ENCODE measurements around the gene TGFBR3. TPM values are rescaled to one million over a fixed set of nuclear protein-coding genes. Genes with fewer than 3 reads are reported as not detected.

The TGFBR3 gene
- polyA plus RNA-seq, 4 donors, result 0.45 to 20.0 (median 5.1) TPM

- Histone ChIP-seq H3K4me1 (ENCODE audit: control insufficient read depth in 3 of 3, insufficient read depth in 2 of 3, low read depth in 1 of 3, low read length in 2 of 3) (peaks cover 0 to 4% (median 0%) of the 10 kb centered on the region in 3 donors), H3K36me3 (ENCODE audit: control insufficient read depth in 3 of 3, insufficient read depth in 2 of 3, low read depth in 1 of 3, low read length in 3 of 3) (no peaks in the 10 kb centered on the region), H3K4me3 (ENCODE audit: low read depth in 1 of 3, low read length in 3 of 3) (no peak overlapping the region), H3K27ac (ENCODE audit: low read depth in 1 of 3, low read length in 2 of 3) (peak overlapping the region in 1 of 3 donors; percentile 67), H3K9me3 (ENCODE audit: control insufficient read depth in 2 of 2, insufficient read depth in 1 of 2, low read depth in 1 of 2, low read length in 1 of 2) (peaks cover 0 to 6% of the 10 kb centered on the region in 2 donors), H3K27me3 (ENCODE audit: control insufficient read depth in 3 of 3, insufficient read depth in 3 of 3, low read length in 3 of 3) (no peaks in the 10 kb centered on the region)
- no peak for FAIRE-seq
- 87 to 95% (median 94%) methylated on average over 4 of the region's 4 CpGs for WGBS, 3 donors
- no peak for DNase-seq
Observed at GRCh38 chr1:91651243-91651642, 234.7 kb downstream of the TGFBR3 start.

DNA sequence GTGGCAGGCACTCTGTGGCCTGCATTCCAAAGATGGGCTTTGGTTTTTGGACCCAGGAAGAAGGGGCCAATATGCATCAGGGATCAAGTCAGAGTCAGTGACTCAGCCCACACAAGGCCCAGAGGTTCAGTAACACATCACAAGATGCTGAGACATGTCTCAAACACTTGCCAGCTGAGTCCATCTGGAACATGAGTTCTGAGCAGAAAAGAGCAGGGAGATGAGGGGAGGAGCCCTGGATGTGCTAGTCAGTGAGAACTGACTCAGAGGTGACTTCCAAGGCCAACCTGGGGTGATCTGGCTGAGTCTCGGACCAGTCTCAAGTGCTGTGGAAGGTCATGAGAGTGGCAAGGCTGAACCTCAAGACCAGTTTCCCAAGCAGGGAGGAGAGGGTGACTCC is 235.2 kb downstream of the TGFBR3 start:
- Histone ChIP-seq H3K9me3 (ENCODE audit: control insufficient read depth in 2 of 2, insufficient read depth in 1 of 2, low read depth in 1 of 2, low read length in 1 of 2) (peaks cover 0 to under 1% of the 10 kb centered on the region in 2 donors), H3K36me3 (ENCODE audit: control insufficient read depth in 3 of 3, insufficient read depth in 2 of 3, low read depth in 1 of 3, low read length in 3 of 3) (no peaks in the 10 kb centered on the region), H3K27ac (ENCODE audit: low read depth in 1 of 3, low read length in 2 of 3) (peak overlapping the region in 1 of 3 donors; percentile 80), H3K4me3 (ENCODE audit: low read depth in 1 of 3, low read length in 3 of 3) (no peak overlapping the region), H3K4me1 (ENCODE audit: control insufficient read depth in 3 of 3, insufficient read depth in 2 of 3, low read depth in 1 of 3, low read length in 2 of 3) (peaks cover 0 to 4% (median 0%) of the 10 kb centered on the region in 3 donors), H3K27me3 (ENCODE audit: control insufficient read depth in 3 of 3, insufficient read depth in 3 of 3, low read length in 3 of 3) (no peaks in the 10 kb centered on the region)
- FAIRE-seq (no peak), DNase-seq (peak; percentile 4 to 12)
- 74 to 100% (median 80%) methylated on average over 1 of the region's 1 CpG for WGBS, 3 donors

- Histone ChIP-seq H3K27me3 (ENCODE audit: control insufficient read depth in 3 of 3, insufficient read depth in 3 of 3, low read length in 3 of 3) (peaks cover 0 to under 1% (median 0%) of the 10 kb centered on the region in 3 donors), H3K36me3 (ENCODE audit: control insufficient read depth in 3 of 3, insufficient read depth in 2 of 3, low read depth in 1 of 3, low read length in 3 of 3) (no peaks in the 10 kb centered on the region), H3K4me3 (ENCODE audit: low read depth in 1 of 3, low read length in 3 of 3) (no peak overlapping the region), H3K27ac (ENCODE audit: low read depth in 1 of 3, low read length in 2 of 3) (no peak overlapping the region), H3K4me1 (ENCODE audit: control insufficient read depth in 3 of 3, insufficient read depth in 2 of 3, low read depth in 1 of 3, low read length in 2 of 3) (peaks cover 0 to 4% (median 0%) of the 10 kb centered on the region in 3 donors), H3K9me3 (ENCODE audit: control insufficient read depth in 2 of 2, insufficient read depth in 1 of 2, low read depth in 1 of 2, low read length in 1 of 2) (no peaks in the 10 kb centered on the region)
- 80 to 94% (median 87%) methylated on average over 2 of the region's 2 CpGs for WGBS, 3 donors
- DNase-seq (no peak), FAIRE-seq (no peak)
Observed at GRCh38 chr1:91647061-91647460, 238.9 kb downstream of the TGFBR3 start.

DNA sequence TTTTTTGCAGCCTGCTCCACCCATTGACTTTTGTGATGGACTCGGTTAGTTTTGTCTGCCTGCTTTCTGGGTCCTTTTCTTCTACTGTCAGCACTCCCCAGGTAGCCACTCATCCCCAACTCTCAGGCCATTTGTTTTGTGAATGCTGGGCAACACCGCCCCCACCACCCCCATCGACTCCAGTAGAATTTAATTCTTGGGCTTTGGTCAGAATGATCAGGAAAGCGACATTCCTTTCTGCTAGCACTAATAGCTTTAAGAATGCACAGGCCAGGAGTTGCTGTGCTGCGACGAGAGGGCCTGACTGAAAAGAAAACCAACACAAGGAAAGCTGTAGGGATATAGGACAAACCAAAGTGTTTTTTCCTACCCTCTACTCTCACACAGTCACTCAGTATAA is 240.9 kb downstream of the TGFBR3 start:
- Histone ChIP-seq H3K27me3 (ENCODE audit: control insufficient read depth in 3 of 3, insufficient read depth in 3 of 3, low read length in 3 of 3) (peaks cover 0 to 3% (median 0%) of the 10 kb centered on the region in 3 donors), H3K27ac (ENCODE audit: low read depth in 1 of 3, low read length in 2 of 3) (no peak overlapping the region), H3K4me3 (ENCODE audit: low read depth in 1 of 3, low read length in 3 of 3) (no peak overlapping the region), H3K9me3 (ENCODE audit: control insufficient read depth in 2 of 2, insufficient read depth in 1 of 2, low read depth in 1 of 2, low read length in 1 of 2) (peaks cover 0 to 3% of the 10 kb centered on the region in 2 donors), H3K36me3 (ENCODE audit: control insufficient read depth in 3 of 3, insufficient read depth in 2 of 3, low read depth in 1 of 3, low read length in 3 of 3) (no peaks in the 10 kb centered on the region), H3K4me1 (ENCODE audit: control insufficient read depth in 3 of 3, insufficient read depth in 2 of 3, low read depth in 1 of 3, low read length in 2 of 3) (no peaks in the 10 kb centered on the region)
- WGBS, 3 donors, result 77 to 84% (median 79%) methylated on average over 6 of the region's 6 CpGs
- DNase-seq (no peak), FAIRE-seq (no peak)

DNA sequence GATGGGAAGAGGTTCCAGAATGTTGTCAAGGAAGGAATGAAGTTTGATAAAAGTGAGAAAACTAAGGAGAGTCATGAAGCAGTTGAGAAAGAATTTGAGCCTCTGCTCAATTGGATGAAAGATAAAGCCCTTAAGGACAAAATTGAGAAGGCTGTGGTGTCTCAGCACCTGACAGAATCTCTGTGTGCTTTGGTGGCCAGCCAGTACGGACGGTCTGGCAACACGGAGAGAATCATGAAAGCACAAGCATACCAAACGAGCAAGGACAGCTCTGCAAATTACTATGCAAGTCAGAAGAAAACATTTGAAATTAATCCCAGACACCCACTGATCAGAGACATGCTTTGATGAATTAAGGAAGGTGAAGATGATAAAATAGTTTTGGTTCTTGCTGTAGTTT is 242.5 kb downstream of the TGFBR3 start:
- H3K9me3 ChIP-seq (ENCODE audit: control insufficient read depth in 2 of 2, insufficient read depth in 1 of 2, low read depth in 1 of 2, low read length in 1 of 2), result peaks cover 0 to 3% of the 10 kb centered on the region in 2 donors
- no peak overlapping the region for H3K4me3 ChIP-seq (ENCODE audit: low read depth in 1 of 3, low read length in 3 of 3)
- FAIRE-seq (no peak), DNase-seq (no peak)
- no peaks in the 10 kb centered on the region for H3K4me1 ChIP-seq (ENCODE audit: control insufficient read depth in 3 of 3, insufficient read depth in 2 of 3, low read depth in 1 of 3, low read length in 2 of 3)
- no peak overlapping the region for H3K27ac ChIP-seq (ENCODE audit: low read depth in 1 of 3, low read length in 2 of 3)
- H3K36me3 ChIP-seq (ENCODE audit: control insufficient read depth in 3 of 3, insufficient read depth in 2 of 3, low read depth in 1 of 3, low read length in 3 of 3), result no peaks in the 10 kb centered on the region
- H3K27me3 ChIP-seq (ENCODE audit: control insufficient read depth in 3 of 3, insufficient read depth in 3 of 3, low read length in 3 of 3), result peaks cover 0 to 3% (median 0%) of the 10 kb centered on the region in 3 donors
- WGBS, 3 donors, result 82 to 92% (median 89%) methylated on average over 4 of the region's 4 CpGs

GRCh38 chr1:91640877-91641526 is 244.9 kb downstream of the TGFBR3 start:
- Histone ChIP-seq H3K27me3 (ENCODE audit: control insufficient read depth in 3 of 3, insufficient read depth in 3 of 3, low read length in 3 of 3) (peaks cover 0 to 3% (median 0%) of the 10 kb centered on the region in 3 donors), H3K4me1 (ENCODE audit: control insufficient read depth in 3 of 3, insufficient read depth in 2 of 3, low read depth in 1 of 3, low read length in 2 of 3) (no peaks in the 10 kb centered on the region), H3K9me3 (ENCODE audit: control insufficient read depth in 2 of 2, insufficient read depth in 1 of 2, low read depth in 1 of 2, low read length in 1 of 2) (peaks cover 0 to 3% of the 10 kb centered on the region in 2 donors), H3K4me3 (ENCODE audit: low read depth in 1 of 3, low read length in 3 of 3) (no peak overlapping the region), H3K27ac (ENCODE audit: low read depth in 1 of 3, low read length in 2 of 3) (no peak overlapping the region), H3K36me3 (ENCODE audit: control insufficient read depth in 3 of 3, insufficient read depth in 2 of 3, low read depth in 1 of 3, low read length in 3 of 3) (no peaks in the 10 kb centered on the region)
- DNase-seq (no peak), FAIRE-seq (no peak)
- 43 to 70% (median 56%) methylated on average over 4 of the region's 4 CpGs for WGBS, 3 donors

- Histone ChIP-seq H3K4me1 (ENCODE audit: control insufficient read depth in 3 of 3, insufficient read depth in 2 of 3, low read depth in 1 of 3, low read length in 2 of 3) (no peaks in the 10 kb centered on the region), H3K9me3 (ENCODE audit: control insufficient read depth in 2 of 2, insufficient read depth in 1 of 2, low read depth in 1 of 2, low read length in 1 of 2) (peaks cover 0 to 3% of the 10 kb centered on the region in 2 donors), H3K4me3 (ENCODE audit: low read depth in 1 of 3, low read length in 3 of 3) (no peak overlapping the region), H3K27ac (ENCODE audit: low read depth in 1 of 3, low read length in 2 of 3) (no peak overlapping the region), H3K27me3 (ENCODE audit: control insufficient read depth in 3 of 3, insufficient read depth in 3 of 3, low read length in 3 of 3) (peaks cover 0 to 3% (median 0%) of the 10 kb centered on the region in 3 donors), H3K36me3 (ENCODE audit: control insufficient read depth in 3 of 3, insufficient read depth in 2 of 3, low read depth in 1 of 3, low read length in 3 of 3) (no peaks in the 10 kb centered on the region)
- DNase-seq, result no peak
- FAIRE-seq, result no peak
- WGBS, 3 donors, result 73 to 87% (median 85%) methylated on average over 8 of the region's 8 CpGs
Observed at GRCh38 chr1:91637539-91637994, 248.4 kb downstream of the TGFBR3 start.

DNA sequence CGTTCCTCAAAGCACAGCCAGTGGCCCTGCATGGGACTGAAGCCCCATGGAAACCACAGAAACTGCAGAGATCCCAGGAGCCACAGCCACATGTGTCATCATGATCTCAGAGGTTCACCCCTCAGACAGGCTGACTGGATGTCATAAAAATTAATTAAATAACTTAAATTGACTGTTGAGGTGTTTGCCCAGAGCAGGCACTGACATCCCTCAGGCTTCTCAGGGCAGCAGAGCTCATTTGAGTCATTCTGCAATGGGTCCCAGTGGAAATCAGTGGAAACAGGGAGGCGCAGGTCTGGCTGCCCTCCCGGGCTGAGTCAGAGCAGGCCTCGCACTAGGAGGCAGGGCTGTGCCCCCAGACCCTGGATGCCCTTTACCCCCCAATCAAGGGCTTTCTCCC is 250.2 kb downstream of the TGFBR3 start:
- no peaks in the 10 kb centered on the region for H3K9me3 ChIP-seq (ENCODE audit: control insufficient read depth in 2 of 2, insufficient read depth in 1 of 2, low read depth in 1 of 2, low read length in 1 of 2)
- H3K27ac ChIP-seq (ENCODE audit: low read depth in 1 of 3, low read length in 2 of 3), result no peak overlapping the region
- no peaks in the 10 kb centered on the region for H3K36me3 ChIP-seq (ENCODE audit: control insufficient read depth in 3 of 3, insufficient read depth in 2 of 3, low read depth in 1 of 3, low read length in 3 of 3)
- no peak overlapping the region for H3K4me3 ChIP-seq (ENCODE audit: low read depth in 1 of 3, low read length in 3 of 3)
- no peak for FAIRE-seq
- no peaks in the 10 kb centered on the region for H3K4me1 ChIP-seq (ENCODE audit: control insufficient read depth in 3 of 3, insufficient read depth in 2 of 3, low read depth in 1 of 3, low read length in 2 of 3)
- DNase-seq, result no peak
- no peaks in the 10 kb centered on the region for H3K27me3 ChIP-seq (ENCODE audit: control insufficient read depth in 3 of 3, insufficient read depth in 3 of 3, low read length in 3 of 3)
- whole genome bisulfite sequencing, 3 donors, result 92 to 97% (median 93%) methylated on average over 4 of the region's 4 CpGs

- Histone ChIP-seq H3K9me3 (ENCODE audit: control insufficient read depth in 2 of 2, insufficient read depth in 1 of 2, low read depth in 1 of 2, low read length in 1 of 2) (no peaks in the 10 kb centered on the region), H3K36me3 (ENCODE audit: control insufficient read depth in 3 of 3, insufficient read depth in 2 of 3, low read depth in 1 of 3, low read length in 3 of 3) (no peaks in the 10 kb centered on the region), H3K27ac (ENCODE audit: low read depth in 1 of 3, low read length in 2 of 3) (no peak overlapping the region), H3K4me3 (ENCODE audit: low read depth in 1 of 3, low read length in 3 of 3) (no peak overlapping the region), H3K4me1 (ENCODE audit: control insufficient read depth in 3 of 3, insufficient read depth in 2 of 3, low read depth in 1 of 3, low read length in 2 of 3) (no peaks in the 10 kb centered on the region), H3K27me3 (ENCODE audit: control insufficient read depth in 3 of 3, insufficient read depth in 3 of 3, low read length in 3 of 3) (no peaks in the 10 kb centered on the region)
- DNase-seq (no peak), FAIRE-seq (no peak)
- WGBS, 3 donors, result 90 to 95% (median 93%) methylated on average over 3 of the region's 3 CpGs
Observed at GRCh38 chr1:91633438-91633837, 252.5 kb downstream of the TGFBR3 start.

All from small intestine (tissue), 7 donors.